ENCODE data around the gene DUSP22.

DUSP22 gene

GRCh38 chr6:259901-260508 is 32.3 kb upstream of the DUSP22 start:
- Histone ChIP-seq H3K36me3 (ENCODE audit: insufficient read depth, low read length) (no peaks in the 10 kb centered on the region), H3K4me1 (ENCODE audit: insufficient read depth, low read length) (no peaks in the 10 kb centered on the region), H3K9me3 (ENCODE audit: control insufficient read depth, insufficient read depth, low read length) (no peaks in the 10 kb centered on the region), H3K9ac (ENCODE audit: low read depth, low read length) (no peak overlapping the region)

- Histone ChIP-seq H3K9ac (ENCODE audit: low read depth, low read length) (no peak overlapping the region), H3K9me3 (ENCODE audit: control insufficient read depth, insufficient read depth, low read length) (no peaks in the 10 kb centered on the region), H3K36me3 (ENCODE audit: insufficient read depth, low read length) (no peaks in the 10 kb centered on the region), H3K4me1 (ENCODE audit: insufficient read depth, low read length) (no peaks in the 10 kb centered on the region)
These were observed 27.7 kb upstream of the DUSP22 start for GRCh38 chr6:264626-265025.

- Histone ChIP-seq H3K9ac (ENCODE audit: low read depth, low read length) (no peak overlapping the region), H3K4me1 (ENCODE audit: insufficient read depth, low read length) (no peaks in the 10 kb centered on the region), H3K9me3 (ENCODE audit: control insufficient read depth, insufficient read depth, low read length) (no peaks in the 10 kb centered on the region), H3K36me3 (ENCODE audit: insufficient read depth, low read length) (no peaks in the 10 kb centered on the region)
These were observed 23.8 kb upstream of the DUSP22 start for GRCh38 chr6:268394-268935.

- H3K9me3 ChIP-seq (ENCODE audit: control insufficient read depth, insufficient read depth, low read length): no peaks in the 10 kb centered on the region
- H3K4me1 ChIP-seq (ENCODE audit: insufficient read depth, low read length): no peaks in the 10 kb centered on the region
These were observed 18.7 kb upstream of the DUSP22 start for GRCh38 chr6:273551-274058.

GRCh38 chr6:277746-278145 is 14.5 kb upstream of the DUSP22 start:
- H3K36me3 ChIP-seq (ENCODE audit: insufficient read depth, low read length): no peaks in the 10 kb centered on the region
- H3K4me1 ChIP-seq (ENCODE audit: insufficient read depth, low read length): no peaks in the 10 kb centered on the region
- no peak overlapping the region for H3K9ac ChIP-seq (ENCODE audit: low read depth, low read length)
- no peaks in the 10 kb centered on the region for H3K9me3 ChIP-seq (ENCODE audit: control insufficient read depth, insufficient read depth, low read length)

More at GRCh38 chr6:273551-274058, 18.7 kb upstream of the DUSP22 start:
- no peaks in the 10 kb centered on the region for H3K36me3 ChIP-seq (ENCODE audit: insufficient read depth, low read length)
- no peak overlapping the region for H3K9ac ChIP-seq (ENCODE audit: low read depth, low read length)

GRCh38 chr6:278494-278893 is 13.8 kb upstream of the DUSP22 start:
- no peaks in the 10 kb centered on the region for H3K9me3 ChIP-seq (ENCODE audit: control insufficient read depth, insufficient read depth, low read length)
- H3K36me3 ChIP-seq (ENCODE audit: insufficient read depth, low read length): no peaks in the 10 kb centered on the region
- H3K4me1 ChIP-seq (ENCODE audit: insufficient read depth, low read length): no peaks in the 10 kb centered on the region
- no peak overlapping the region for H3K9ac ChIP-seq (ENCODE audit: low read depth, low read length)

- Histone ChIP-seq H3K4me1 (ENCODE audit: insufficient read depth, low read length) (no peaks in the 10 kb centered on the region), H3K9me3 (ENCODE audit: control insufficient read depth, insufficient read depth, low read length) (no peaks in the 10 kb centered on the region), H3K36me3 (ENCODE audit: insufficient read depth, low read length) (no peaks in the 10 kb centered on the region), H3K9ac (ENCODE audit: low read depth, low read length) (no peak overlapping the region)
These were observed 12.8 kb upstream of the DUSP22 start for GRCh38 chr6:279341-280029.

- Histone ChIP-seq H3K9me3 (ENCODE audit: control insufficient read depth, insufficient read depth, low read length) (no peaks in the 10 kb centered on the region), H3K9ac (ENCODE audit: low read depth, low read length) (no peak overlapping the region), H3K4me1 (ENCODE audit: insufficient read depth, low read length) (no peaks in the 10 kb centered on the region), H3K36me3 (ENCODE audit: insufficient read depth, low read length) (no peaks in the 10 kb centered on the region)
These were observed 11.4 kb upstream of the DUSP22 start for GRCh38 chr6:280775-281468.

GRCh38 chr6:281469-282103 is 10.7 kb upstream of the DUSP22 start:
- Histone ChIP-seq H3K4me1 (ENCODE audit: insufficient read depth, low read length) (no peaks in the 10 kb centered on the region), H3K9me3 (ENCODE audit: control insufficient read depth, insufficient read depth, low read length) (no peaks in the 10 kb centered on the region), H3K9ac (ENCODE audit: low read depth, low read length) (no peak overlapping the region), H3K36me3 (ENCODE audit: insufficient read depth, low read length) (no peaks in the 10 kb centered on the region)

GRCh38 chr6:282177-282866 is 10.0 kb upstream of the DUSP22 start:
- H3K9ac ChIP-seq (ENCODE audit: low read depth, low read length): no peak overlapping the region
- no peaks in the 10 kb centered on the region for H3K4me1 ChIP-seq (ENCODE audit: insufficient read depth, low read length)
- H3K9me3 ChIP-seq (ENCODE audit: control insufficient read depth, insufficient read depth, low read length): no peaks in the 10 kb centered on the region
- H3K36me3 ChIP-seq (ENCODE audit: insufficient read depth, low read length): no peaks in the 10 kb centered on the region

- H3K9ac ChIP-seq (ENCODE audit: low read depth, low read length): no peak overlapping the region
- no peaks in the 10 kb centered on the region for H3K9me3 ChIP-seq (ENCODE audit: control insufficient read depth, insufficient read depth, low read length)
- H3K4me1 ChIP-seq (ENCODE audit: insufficient read depth, low read length): no peaks in the 10 kb centered on the region
- H3K36me3 ChIP-seq (ENCODE audit: insufficient read depth, low read length): no peaks in the 10 kb centered on the region
These were observed 9.3 kb upstream of the DUSP22 start for GRCh38 chr6:282867-283416.

- Histone ChIP-seq H3K4me1 (ENCODE audit: insufficient read depth, low read length) (no peaks in the 10 kb centered on the region), H3K36me3 (ENCODE audit: insufficient read depth, low read length) (no peaks in the 10 kb centered on the region), H3K9me3 (ENCODE audit: control insufficient read depth, insufficient read depth, low read length) (no peaks in the 10 kb centered on the region), H3K9ac (ENCODE audit: low read depth, low read length) (no peak overlapping the region)
These were observed 7.8 kb upstream of the DUSP22 start for GRCh38 chr6:284486-284885.

- H3K36me3 ChIP-seq (ENCODE audit: insufficient read depth, low read length): no peaks in the 10 kb centered on the region
- H3K9me3 ChIP-seq (ENCODE audit: control insufficient read depth, insufficient read depth, low read length): no peaks in the 10 kb centered on the region
- no peak overlapping the region for H3K9ac ChIP-seq (ENCODE audit: low read depth, low read length)
- H3K4me1 ChIP-seq (ENCODE audit: insufficient read depth, low read length): no peaks in the 10 kb centered on the region
These were observed 7.1 kb upstream of the DUSP22 start for GRCh38 chr6:285030-285771.

Measured in ES-I3 (cell line).